RWPE2 (cell line): Measurements from ENCODE around the gene MYBPC3.

Experiments used
- ATAC-seq: fragments of 200-7000 bp; cut with Tn5 transposase; 3 replicates; pipeline ENCODE4 v1.9.1; 2021; ENCODE audit warnings: low read depth
- DNase-seq: peaks from one replicate; pipeline ENCODE4 v3.0.0-alpha.2; 2020; ENCODE audit warnings: low spot score
- H3K27ac ChIP-seq: fragments of 450-650 bp; 2 replicates; pipeline ENCODE4 v1.5.1; 2017; ENCODE audit warnings: mild to moderate bottlenecking; ENCODE audit not compliant: poor library complexity, severe bottlenecking
- H3K27me3 ChIP-seq: fragments of 250-450 bp; sonication (Bioruptor Pico); 2 replicates; pipeline ENCODE4 v1.5.1; 2021; ENCODE audit warnings: mild to moderate bottlenecking, moderate library complexity; ENCODE audit not compliant: insufficient read depth, poor library complexity, severe bottlenecking
- H3K36me3 ChIP-seq: fragments of 250-450 bp; sonication (Bioruptor Pico); 2 replicates; pipeline ENCODE4 v1.5.1; 2020; ENCODE audit warnings: low read depth, mild to moderate bottlenecking, moderate library complexity
- H3K4me1 ChIP-seq: fragments of 250-450 bp; sonication (Bioruptor Pico); 2 replicates; pipeline ENCODE4 v1.5.1; 2021; ENCODE audit warnings: mild to moderate bottlenecking, moderate library complexity; ENCODE audit not compliant: insufficient read depth, poor library complexity, severe bottlenecking
- H3K4me3 ChIP-seq: fragments of 250-450 bp; sonication (Bioruptor Pico); 2 replicates; pipeline ENCODE4 v1.5.1; 2021; ENCODE audit warnings: mild to moderate bottlenecking, moderate library complexity; ENCODE audit not compliant: severe bottlenecking
- H3K9me3 ChIP-seq: fragments of 250-450 bp; sonication (Bioruptor Pico); 2 replicates; pipeline ENCODE4 v1.5.1; 2021; ENCODE audit warnings: mild to moderate bottlenecking, moderate library complexity; ENCODE audit not compliant: severe bottlenecking
- TF ChIP-seq, protein P1 (sequence below): fragments of 450-650 bp; IDR thresholded peaks from one replicate; pipeline ENCODE4 v1.5.1; 2017; ENCODE audit warnings: mild to moderate bottlenecking, moderate library complexity; ENCODE audit not compliant: poor library complexity, severe bottlenecking

Gene MYBPC3

DNA sequence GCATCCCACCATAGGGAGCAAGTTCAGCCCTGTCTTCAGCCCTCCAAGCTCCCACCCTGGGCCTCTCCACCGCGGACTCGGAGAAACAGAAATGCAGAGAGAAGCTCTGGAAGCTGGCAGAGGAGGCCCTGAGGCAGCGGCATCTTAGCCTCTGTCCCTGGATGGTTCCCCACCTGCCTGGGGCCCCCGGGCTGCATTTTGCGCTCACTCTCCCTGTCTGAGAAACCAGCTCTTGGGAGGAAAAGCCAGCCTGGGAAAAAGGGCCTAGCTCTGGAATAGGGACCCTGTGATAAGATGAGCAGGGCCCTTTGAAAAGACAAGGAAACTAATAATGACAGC is 37.9 kb upstream of the MYBPC3 start:
- no peaks in the 10 kb centered on the region for H3K27me3 ChIP-seq
- no peaks in the 10 kb centered on the region for H3K4me1 ChIP-seq
- no peak overlapping the region for H3K27ac ChIP-seq
- no peaks in the 10 kb centered on the region for H3K36me3 ChIP-seq
- H3K9me3 ChIP-seq, result no peaks in the 10 kb centered on the region
- no peak for DNase-seq
- H3K4me3 ChIP-seq, result no peak overlapping the region
- TF ChIP-seq, protein P1, sequence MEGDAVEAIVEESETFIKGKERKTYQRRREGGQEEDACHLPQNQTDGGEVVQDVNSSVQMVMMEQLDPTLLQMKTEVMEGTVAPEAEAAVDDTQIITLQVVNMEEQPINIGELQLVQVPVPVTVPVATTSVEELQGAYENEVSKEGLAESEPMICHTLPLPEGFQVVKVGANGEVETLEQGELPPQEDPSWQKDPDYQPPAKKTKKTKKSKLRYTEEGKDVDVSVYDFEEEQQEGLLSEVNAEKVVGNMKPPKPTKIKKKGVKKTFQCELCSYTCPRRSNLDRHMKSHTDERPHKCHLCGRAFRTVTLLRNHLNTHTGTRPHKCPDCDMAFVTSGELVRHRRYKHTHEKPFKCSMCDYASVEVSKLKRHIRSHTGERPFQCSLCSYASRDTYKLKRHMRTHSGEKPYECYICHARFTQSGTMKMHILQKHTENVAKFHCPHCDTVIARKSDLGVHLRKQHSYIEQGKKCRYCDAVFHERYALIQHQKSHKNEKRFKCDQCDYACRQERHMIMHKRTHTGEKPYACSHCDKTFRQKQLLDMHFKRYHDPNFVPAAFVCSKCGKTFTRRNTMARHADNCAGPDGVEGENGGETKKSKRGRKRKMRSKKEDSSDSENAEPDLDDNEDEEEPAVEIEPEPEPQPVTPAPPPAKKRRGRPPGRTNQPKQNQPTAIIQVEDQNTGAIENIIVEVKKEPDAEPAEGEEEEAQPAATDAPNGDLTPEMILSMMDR, result no peak
- ATAC-seq, result no peak

DNA sequence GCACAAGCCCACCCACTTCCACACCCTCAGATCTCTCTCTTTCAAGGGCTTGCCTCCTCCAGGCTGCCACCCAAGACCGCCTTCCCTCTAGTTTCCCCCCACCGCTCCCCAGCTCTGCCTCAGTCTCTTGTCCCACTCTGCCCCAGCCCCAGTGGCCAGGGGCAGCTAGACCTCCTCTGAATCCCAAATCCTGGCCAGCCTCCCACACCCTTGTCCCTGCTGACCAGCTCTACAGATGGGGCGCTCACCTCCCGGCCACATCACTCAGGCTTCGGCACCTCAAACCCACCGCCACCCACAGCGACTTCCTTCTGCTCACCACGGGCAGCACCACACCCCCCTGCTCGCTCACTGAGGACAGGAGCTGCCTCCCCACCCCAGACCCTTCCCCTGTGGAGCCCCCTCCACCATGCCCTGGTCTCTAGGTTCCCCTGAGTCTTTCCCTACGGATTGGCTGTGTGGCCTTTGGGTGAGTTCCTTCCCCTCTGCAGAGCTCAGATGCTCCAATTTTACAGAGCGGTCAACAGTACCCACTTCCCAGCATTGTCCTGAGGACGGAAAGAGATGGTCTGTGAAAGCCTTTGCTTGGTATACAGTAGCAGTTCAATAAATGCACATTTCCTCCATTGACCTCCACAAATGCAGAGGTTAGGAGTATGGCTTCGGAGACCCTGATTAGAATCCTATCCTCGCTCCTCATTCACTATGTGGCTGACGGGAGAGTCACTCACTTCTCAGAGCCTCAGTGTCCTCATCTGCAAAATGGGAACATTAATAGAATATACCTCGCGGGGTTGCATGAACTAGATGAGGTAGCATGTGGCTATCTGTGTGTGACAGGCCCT is 37.3 kb upstream of the MYBPC3 start:
- H3K4me1 ChIP-seq, result no peaks in the 10 kb centered on the region
- no peak overlapping the region for H3K4me3 ChIP-seq
- no peak overlapping the region for H3K27ac ChIP-seq
- no peaks in the 10 kb centered on the region for H3K27me3 ChIP-seq
- TF ChIP-seq, protein P1, result no peak
- H3K36me3 ChIP-seq, result no peaks in the 10 kb centered on the region
- no peak for ATAC-seq
- no peak for DNase-seq
- no peaks in the 10 kb centered on the region for H3K9me3 ChIP-seq

DNA sequence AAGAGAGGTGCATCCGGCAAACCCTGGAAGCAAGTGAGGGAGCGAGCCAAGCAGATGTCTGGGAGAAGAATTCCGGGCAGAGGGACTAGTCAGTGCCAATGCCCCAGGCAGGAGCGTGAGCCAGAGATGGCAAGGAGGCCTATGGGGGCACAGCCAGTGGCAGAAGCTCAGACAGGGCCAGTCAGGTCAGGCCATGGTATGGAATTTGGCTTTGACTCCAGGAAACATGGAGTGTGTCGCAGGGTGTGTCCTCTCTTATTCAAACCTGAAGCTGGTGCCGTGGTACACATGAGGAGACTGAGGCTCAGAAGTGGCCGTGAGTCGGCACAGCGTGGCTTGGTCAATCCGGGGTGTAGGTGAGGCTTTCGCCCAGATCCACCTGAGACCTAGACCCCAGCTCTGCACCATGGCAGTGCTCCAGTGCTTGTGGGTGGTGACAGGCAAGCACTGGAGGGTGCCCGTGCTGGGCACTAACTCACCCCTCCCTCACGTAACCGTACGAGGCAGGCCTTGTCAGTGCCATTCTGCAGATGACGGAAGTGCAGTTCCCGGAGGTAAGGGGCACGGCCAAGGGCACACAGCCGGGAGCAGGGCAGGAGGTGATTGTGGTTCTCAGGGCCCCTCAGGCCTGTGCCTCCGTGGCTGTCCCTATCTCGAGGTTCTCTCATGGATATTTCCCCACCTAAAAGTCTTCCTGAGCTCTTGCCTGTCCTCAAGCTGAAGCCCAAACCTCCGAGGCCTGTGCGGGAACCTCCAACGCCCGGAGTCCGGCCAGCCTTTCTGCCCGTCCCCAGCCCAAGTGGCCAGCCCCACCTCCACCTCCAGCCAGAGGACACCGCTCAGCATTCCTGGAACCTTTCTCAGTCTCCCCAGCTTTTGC is 36.4 kb upstream of the MYBPC3 start:
- Histone ChIP-seq H3K27me3 (no peaks in the 10 kb centered on the region), H3K4me3 (no peak overlapping the region), H3K27ac (no peak overlapping the region), H3K9me3 (no peaks in the 10 kb centered on the region), H3K36me3 (no peaks in the 10 kb centered on the region), H3K4me1 (no peaks in the 10 kb centered on the region)
- DNase-seq (no peak), ATAC-seq (no peak)
- TF ChIP-seq, protein P1, result no peak

DNA sequence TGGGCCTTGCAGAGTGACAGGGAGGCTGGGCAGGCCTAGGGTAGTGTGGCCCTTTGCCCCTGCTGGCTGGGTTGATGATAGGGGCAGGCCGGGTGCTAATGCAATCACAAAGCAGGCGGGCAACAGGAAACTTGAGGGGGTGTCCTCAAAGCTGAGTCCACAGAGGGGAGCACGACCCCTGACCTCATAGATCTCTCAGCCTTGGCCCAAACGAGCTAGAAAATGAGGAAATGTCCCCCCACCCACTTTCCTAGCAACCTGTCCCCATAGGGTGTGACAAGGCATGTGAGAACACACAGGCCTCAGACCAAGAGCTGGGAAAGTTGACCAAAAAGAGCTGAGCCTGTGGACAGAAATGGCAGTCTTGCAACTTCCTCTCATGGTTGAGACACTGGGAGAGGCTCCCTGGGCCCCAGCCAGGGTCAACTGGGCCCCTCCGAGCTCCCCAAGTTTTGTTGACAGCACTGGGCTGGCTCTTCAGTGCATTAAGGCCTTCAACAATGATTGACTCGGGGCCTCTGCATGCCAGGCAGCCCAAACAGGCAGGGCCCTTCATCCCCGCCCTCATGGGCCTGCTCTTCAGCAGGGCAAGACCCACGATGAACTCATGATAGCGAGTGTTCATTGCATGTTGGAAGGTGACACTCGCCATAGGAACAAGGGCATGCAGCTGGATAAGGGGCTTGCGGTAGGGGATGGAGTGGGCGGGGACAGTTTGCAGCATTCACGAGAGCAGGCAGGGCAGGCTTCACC is 35.6 kb upstream of the MYBPC3 start:
- ATAC-seq, result no peak
- no peak overlapping the region for H3K27ac ChIP-seq
- no peak for DNase-seq
- no peaks in the 10 kb centered on the region for H3K27me3 ChIP-seq
- H3K9me3 ChIP-seq, result no peaks in the 10 kb centered on the region
- H3K36me3 ChIP-seq, result no peaks in the 10 kb centered on the region
- TF ChIP-seq, protein P1, result no peak
- H3K4me1 ChIP-seq, result no peaks in the 10 kb centered on the region
- no peak overlapping the region for H3K4me3 ChIP-seq
